Transverse colon (tissue), 4 donors: ENCODE results near the gene FGD4. TPM values are rescaled to one million over a fixed set of nuclear protein-coding genes. Genes with fewer than 3 reads are reported as not detected.

Source experiments
- DNase-seq: peaks from one replicate; pipeline ENCODE4 v3.0.0-alpha.2; 2019
- H3K27ac ChIP-seq, 4 donors: fragments of 200-600 bp; sonication (generic); 2 replicates each; pipeline ENCODE4 v1.5.1; 2016 to 2018; ENCODE audit warnings: inconsistent platforms in 4 of 4
- H3K27me3 ChIP-seq: fragments of 200-600 bp; sonication (generic); 2 replicates; pipeline ENCODE4 v1.5.1; 2017; ENCODE audit warnings: inconsistent platforms
- H3K36me3 ChIP-seq, 4 donors: fragments of 200-600 bp; sonication (generic); 2 replicates each; pipeline ENCODE4 v1.5.1; 2017 to 2019; ENCODE audit warnings: inconsistent platforms in 4 of 4
- H3K4me1 ChIP-seq, 4 donors: fragments of 200-600 bp; sonication (generic); 2 replicates each; pipeline ENCODE4 v1.5.1; 2017 to 2020; ENCODE audit warnings: inconsistent platforms in 4 of 4
- H3K4me3 ChIP-seq, 4 donors: fragments of 200-600 bp; sonication (generic); 1 replicate in 1 of 4; 2 replicates in 3 of 4; pipeline versions ENCODE4 v1.5.1 to v1.6.1; 2017 to 2019; ENCODE audit warnings: inconsistent platforms in 4 of 4
- H3K9me3 ChIP-seq, 2 donors: fragments of 200-600 bp; sonication (generic); 2 replicates each; pipeline ENCODE4 v1.5.1; 2017 to 2019; ENCODE audit warnings: inconsistent platforms in 2 of 2
- CTCF ChIP-seq, 5 experiments: fragments of 200-600 bp in 3 of 5; fragments of 450-650 bp in 2 of 5; sonication (generic) in 3 of 5; IDR thresholded peaks; 1 replicate in 2 of 5; 2 replicates in 3 of 5; pipeline ENCODE4 v1.5.1; 2016 to 2017; ENCODE audit warnings: antibody characterized with exemption in 5 of 5, inconsistent platforms in 3 of 5, mild to moderate bottlenecking in 2 of 5, moderate library complexity in 1 of 5
- EP300 ChIP-seq: sonication (generic); formaldehyde crosslinking; IDR thresholded peaks from one replicate; pipeline ENCODE4 v1.6.1; 2017; ENCODE audit warnings: antibody characterized with exemption, low read depth
- POLR2A ChIP-seq: fragments of 450-650 bp; IDR thresholded peaks from one replicate; pipeline ENCODE4 v1.6.1; 2016; ENCODE audit warnings: antibody characterized with exemption, mild to moderate bottlenecking, moderate library complexity
- POLR2AphosphoS5 ChIP-seq, 3 donors: sonication (generic); formaldehyde crosslinking; IDR thresholded peaks; one replicate each; pipeline ENCODE4 v1.6.1; 2016; ENCODE audit warnings: antibody characterized with exemption in 3 of 3
- WGBS, 2 donors: methylation state at CpG; one replicate each; pipeline ENCODE4 v1.1.5; 2018; ENCODE audit warnings: low coverage in 1 of 2; 5-methylcytosine and 5-hydroxymethylcytosine counted together
- in situ Hi-C, 4 donors: fragments of 200-750 bp; cut with MboI; loops; one replicate each; pipeline versions ENCODE4 v1.15.0 to v1.15.1; 2017; ENCODE audit warnings: low sequenced_read_pairs in 3 of 4, low pct_ligation_motif_present in 1 of 4, low pct_unique_long_range_greater_than_20kb in 1 of 4
- intact Hi-C: fragments of 100-400 bp; cut with DNase I; formaldehyde crosslinking; loops from one replicate; pipeline ENCODE4 v1.15.1; 2023; ENCODE audit warnings: low total_unique reads
- total RNA-seq, 4 donors: library from RNA; depleted of rRNA; stranded (reverse); fragments of >200 nt; gene quantifications; one replicate each; pipeline ENCODE4 v1.1.0, GENCODE V29; 2016

The FGD4 gene
- total RNA-seq, 4 donors from 2014 or later = 80.2 to 132 (median 98.2) TPM

GRCh38 chr12:32641287-32641901 is 242.0 kb downstream of the FGD4 start:
- in situ Hi-C loops (loop anchor here in 1 of 4 donors (10.0 kb wide), 1 partner anchor 187 kb away; no protein-coding TSS in a partner anchor), intact Hi-C loops (no loop called here)
- Histone ChIP-seq H3K36me3 (peaks cover 0 to 48% (median 21%) of the 10 kb centered on the region in 4 donors), H3K27me3 (no peaks in the 10 kb centered on the region), H3K4me1 (no peaks in the 10 kb centered on the region), H3K27ac (no peak overlapping the region), H3K9me3 (no peaks in the 10 kb centered on the region), H3K4me3 (no peak overlapping the region)
- no peak for DNase-seq
- TF ChIP-seq POLR2AphosphoS5 (IDR thresholded peaks at IDR 0.05) = no peak
- no peak for TF ChIP-seq CTCF (IDR thresholded peaks at IDR 0.05)
- WGBS, 2 donors = 92 to 94% methylated on average over 6 of the region's 6 CpGs

DNA sequence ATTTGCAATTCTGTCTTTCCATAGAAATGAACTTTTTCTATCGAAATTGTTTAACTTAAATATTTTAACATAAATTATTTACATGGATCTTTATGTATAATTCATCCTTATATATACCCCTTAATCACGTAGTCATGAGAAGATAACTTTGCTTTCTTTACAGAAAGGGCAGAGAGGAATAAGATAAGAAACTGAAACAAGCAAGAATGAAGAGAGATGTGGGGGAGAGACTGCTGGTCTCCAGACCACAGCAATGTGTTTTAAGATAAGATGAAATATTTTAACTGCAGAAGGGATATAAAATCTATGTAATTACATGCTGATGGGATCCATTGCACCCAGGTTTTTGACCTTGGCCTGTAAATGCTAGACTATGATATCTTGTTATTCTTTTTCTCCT is 245.1 kb downstream of the FGD4 start:
- H3K36me3 ChIP-seq = peaks cover 0 to 35% (median 13%) of the 10 kb centered on the region in 4 donors
- WGBS, 2 donors = 65 to 77% methylated on average over 2 of the region's 2 CpGs
- H3K9me3 ChIP-seq = no peaks in the 10 kb centered on the region
- H3K27me3 ChIP-seq = no peaks in the 10 kb centered on the region
- DNase-seq = no peak
- TF ChIP-seq POLR2AphosphoS5 (IDR thresholded peaks at IDR 0.05) = no peak
- no peak for TF ChIP-seq EP300
- TF ChIP-seq POLR2A = no peak
- no peak for TF ChIP-seq CTCF (IDR thresholded peaks at IDR 0.05)
- H3K4me3 ChIP-seq = no peak overlapping the region
- no peaks in the 10 kb centered on the region for H3K4me1 ChIP-seq
- intact Hi-C loops (no loop called here), in situ Hi-C loops (loop anchor here in 1 of 4 donors (10.0 kb wide), 1 partner anchor 190 kb away; no protein-coding TSS in a partner anchor)
- H3K27ac ChIP-seq = no peak overlapping the region

- Histone ChIP-seq H3K36me3 (peaks cover 0 to 16% (median 5%) of the 10 kb centered on the region in 4 donors), H3K27ac (no peak overlapping the region), H3K9me3 (no peaks in the 10 kb centered on the region), H3K27me3 (no peaks in the 10 kb centered on the region), H3K4me3 (no peak overlapping the region), H3K4me1 (no peaks in the 10 kb centered on the region)
- in situ Hi-C loops = loop anchor here in 1 of 4 donors (10.0 kb wide), 1 partner anchor 192 kb away; no protein-coding TSS in a partner anchor
- TF ChIP-seq POLR2A = no peak
- TF ChIP-seq CTCF (IDR thresholded peaks at IDR 0.05) = no peak
- TF ChIP-seq POLR2AphosphoS5 (IDR thresholded peaks at IDR 0.05) = no peak
- TF ChIP-seq EP300 = no peak
- WGBS, 2 donors = 93% methylated on average over 3 of the region's 3 CpGs; no CpG with 5 or more reads in 1 of the 2 donors
- no peak for DNase-seq
- intact Hi-C loops = no loop called here
These were observed 247.9 kb downstream of the FGD4 start for GRCh38 chr12:32647275-32647674.

DNA sequence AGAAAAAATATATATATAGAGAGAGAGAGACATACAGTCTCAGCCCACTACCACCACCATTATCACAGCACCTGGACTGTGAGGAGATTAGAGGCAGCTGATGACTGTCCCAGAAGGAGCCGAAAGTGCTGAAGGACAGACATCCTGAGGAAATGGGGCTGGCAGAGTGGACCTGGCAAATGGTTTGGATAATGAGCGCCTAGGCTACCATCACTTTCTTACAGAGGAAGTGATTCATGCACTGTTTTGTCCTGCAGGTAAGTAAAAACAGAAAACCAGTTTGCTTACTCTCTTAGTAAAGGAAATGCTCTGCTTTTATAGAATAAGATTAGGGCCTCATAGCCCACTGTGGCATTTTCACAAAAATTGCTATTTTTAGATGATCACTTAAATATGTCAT is 251.2 kb downstream of the FGD4 start:
- in situ Hi-C loops = loop anchor here in 3 of 4 donors (10.0 to 25.0 kb wide), 3 partner anchors 196 to 288 kb away; no protein-coding TSS in a partner anchor
- Histone ChIP-seq H3K4me1 (no peaks in the 10 kb centered on the region), H3K27ac (no peak overlapping the region), H3K27me3 (no peaks in the 10 kb centered on the region), H3K9me3 (no peaks in the 10 kb centered on the region), H3K36me3 (no peaks in the 10 kb centered on the region), H3K4me3 (no peak overlapping the region)
- TF ChIP-seq POLR2AphosphoS5 (IDR thresholded peaks at IDR 0.05) (no peak), CTCF (IDR thresholded peaks at IDR 0.05) (no peak), EP300 (no peak), POLR2A (no peak)
- no peak for DNase-seq
- WGBS, 2 donors = 47% methylated on average over 2 of the region's 2 CpGs; no CpG with 5 or more reads in 1 of the 2 donors
- intact Hi-C loops = loop anchor here (10.0 kb wide), 1 partner anchor 186 kb away; no protein-coding TSS in a partner anchor
